ENCODE data around the gene C22orf15. TPM values are rescaled to one million over a fixed set of nuclear protein-coding genes. Genes with fewer than 3 reads are reported as not detected.

The C22orf15 gene
- total and polyA plus RNA-seq, 4 donors, result 0.03 to 0.17 (median 0.12) TPM

- TF ChIP-seq, protein P1, sequence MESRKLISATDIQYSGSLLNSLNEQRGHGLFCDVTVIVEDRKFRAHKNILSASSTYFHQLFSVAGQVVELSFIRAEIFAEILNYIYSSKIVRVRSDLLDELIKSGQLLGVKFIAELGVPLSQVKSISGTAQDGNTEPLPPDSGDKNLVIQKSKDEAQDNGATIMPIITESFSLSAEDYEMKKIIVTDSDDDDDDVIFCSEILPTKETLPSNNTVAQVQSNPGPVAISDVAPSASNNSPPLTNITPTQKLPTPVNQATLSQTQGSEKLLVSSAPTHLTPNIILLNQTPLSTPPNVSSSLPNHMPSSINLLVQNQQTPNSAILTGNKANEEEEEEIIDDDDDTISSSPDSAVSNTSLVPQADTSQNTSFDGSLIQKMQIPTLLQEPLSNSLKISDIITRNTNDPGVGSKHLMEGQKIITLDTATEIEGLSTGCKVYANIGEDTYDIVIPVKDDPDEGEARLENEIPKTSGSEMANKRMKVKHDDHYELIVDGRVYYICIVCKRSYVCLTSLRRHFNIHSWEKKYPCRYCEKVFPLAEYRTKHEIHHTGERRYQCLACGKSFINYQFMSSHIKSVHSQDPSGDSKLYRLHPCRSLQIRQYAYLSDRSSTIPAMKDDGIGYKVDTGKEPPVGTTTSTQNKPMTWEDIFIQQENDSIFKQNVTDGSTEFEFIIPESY (IDR thresholded peaks at IDR 0.05), result no peak
- no peak for TF ChIP-seq RXRA (IDR thresholded peaks at IDR 0.05)
These were observed 29.2 kb downstream of the C22orf15 start (continued) for GRCh38 chr22:23791738-23792645.

GRCh38 chr22:23793326-23793725 is 30.5 kb downstream of the C22orf15 start:
- DNase-seq (ENCODE audit: low spot score), result no peak
- TF ChIP-seq HNF4G (IDR thresholded peaks at IDR 0.05), result no peak
- TF ChIP-seq, protein P1 (IDR thresholded peaks at IDR 0.05), result no peak
- TF ChIP-seq JUND (IDR thresholded peaks at IDR 0.05), result no peak
- no peak for TF ChIP-seq GABPA (IDR thresholded peaks at IDR 0.05 in 1 of 2, conservative IDR thresholded peaks at IDR 0.05 in 1 of 2)
- TF ChIP-seq RAD21 (IDR thresholded peaks at IDR 0.05), result no peak
- TF ChIP-seq, protein P2, sequence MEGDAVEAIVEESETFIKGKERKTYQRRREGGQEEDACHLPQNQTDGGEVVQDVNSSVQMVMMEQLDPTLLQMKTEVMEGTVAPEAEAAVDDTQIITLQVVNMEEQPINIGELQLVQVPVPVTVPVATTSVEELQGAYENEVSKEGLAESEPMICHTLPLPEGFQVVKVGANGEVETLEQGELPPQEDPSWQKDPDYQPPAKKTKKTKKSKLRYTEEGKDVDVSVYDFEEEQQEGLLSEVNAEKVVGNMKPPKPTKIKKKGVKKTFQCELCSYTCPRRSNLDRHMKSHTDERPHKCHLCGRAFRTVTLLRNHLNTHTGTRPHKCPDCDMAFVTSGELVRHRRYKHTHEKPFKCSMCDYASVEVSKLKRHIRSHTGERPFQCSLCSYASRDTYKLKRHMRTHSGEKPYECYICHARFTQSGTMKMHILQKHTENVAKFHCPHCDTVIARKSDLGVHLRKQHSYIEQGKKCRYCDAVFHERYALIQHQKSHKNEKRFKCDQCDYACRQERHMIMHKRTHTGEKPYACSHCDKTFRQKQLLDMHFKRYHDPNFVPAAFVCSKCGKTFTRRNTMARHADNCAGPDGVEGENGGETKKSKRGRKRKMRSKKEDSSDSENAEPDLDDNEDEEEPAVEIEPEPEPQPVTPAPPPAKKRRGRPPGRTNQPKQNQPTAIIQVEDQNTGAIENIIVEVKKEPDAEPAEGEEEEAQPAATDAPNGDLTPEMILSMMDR (IDR thresholded peaks at IDR 0.05; ENCODE audit: low read depth, low read length, missing input control), result no peak
- TF ChIP-seq RXRA (IDR thresholded peaks at IDR 0.05), result no peak
- TF ChIP-seq TAF1 (conservative IDR thresholded peaks at IDR 0.05), result no peak
- no peak for TF ChIP-seq FOXA1 (IDR thresholded peaks at IDR 0.05)
- TF ChIP-seq REST (IDR thresholded peaks at IDR 0.05), result no peak
- peaks cover 7 to 39% (median 22%) of the 10 kb centered on the region in 4 donors for H3K36me3 ChIP-seq (ENCODE audit: control insufficient read depth in 4 of 4, insufficient read depth in 3 of 4, low read depth in 1 of 4, low read length in 3 of 4)
- no peak overlapping the region for H3K27ac ChIP-seq (ENCODE audit: low read depth in 1 of 2, low read length in 2 of 2)
- no peak overlapping the region for H3K9ac ChIP-seq (ENCODE audit: low read depth in 1 of 2, low read length in 2 of 2)
- no peaks in the 10 kb centered on the region for H3K9me3 ChIP-seq (ENCODE audit: control insufficient read depth in 4 of 4, low read length in 3 of 4)
- peaks cover 0 to 9% (median 4%) of the 10 kb centered on the region in 4 donors for H3K4me1 ChIP-seq (ENCODE audit: control insufficient read depth in 4 of 4, insufficient read depth in 4 of 4, low read length in 3 of 4)
- 86% methylated on average over 8 of the region's 8 CpGs for WGBS
- H3K27me3 ChIP-seq (ENCODE audit: control insufficient read depth in 4 of 4, insufficient read depth in 4 of 4, low read length in 3 of 4), result no peaks in the 10 kb centered on the region
- no peak overlapping the region for H3K4me3 ChIP-seq (ENCODE audit: low read depth in 1 of 3, low read length in 3 of 3)
